WTC11 (cell line): ENCODE measurements around the gene LARGE1. TPM values are rescaled to one million over a fixed set of nuclear protein-coding genes. Genes with fewer than 3 reads are reported as not detected.
"Not testable (repeated sequence)": the region's sequence is repeated elsewhere in the genome, so short reads cannot be mapped to it uniquely, and the experiment has no call there.

Source experiments
- ATAC-seq: fragments of 200-7000 bp; cut with Tn5 transposase; 2 replicates; pipeline ENCODE4 v1.10.0; 2021; ENCODE audit warnings: mild to moderate bottlenecking, moderate library complexity
- CTCF ChIA-PET: fragments of 300-600 bp; sonication (Branson Sonifier 250); formaldehyde crosslinking; loops from one replicate; lab custom pipeline; 2021; ENCODE audit warnings: antibody characterized with exemption; lab: Charles Lee
- POLR2A ChIA-PET: fragments of 350-600 bp; sonication (Branson Sonifier 250); formaldehyde crosslinking; loops from one replicate; lab custom pipeline; 2021; ENCODE audit warnings: antibody characterized with exemption; lab: Charles Lee
- DNase-seq: peaks from one replicate; pipeline ENCODE4 v3.0.0; 2021; ENCODE audit warnings: low spot score
- H3K27ac Mint-ChIP-seq: 2 replicates; pipeline ENCODE4 v1.8.0; 2021; ENCODE audit warnings: mixed read lengths
- H3K27me3 Mint-ChIP-seq: 2 replicates; pipeline ENCODE4 v1.8.0; 2021; ENCODE audit warnings: low read depth, mild to moderate bottlenecking, moderate library complexity, mixed read lengths
- H3K36me3 Mint-ChIP-seq: 2 replicates; pipeline ENCODE4 v1.8.0; 2021; ENCODE audit warnings: mixed read lengths
- H3K4me1 Mint-ChIP-seq: 2 replicates; pipeline ENCODE4 v1.8.0; 2022; ENCODE audit warnings: mixed read lengths
- H3K4me3 Mint-ChIP-seq: 2 replicates; pipeline ENCODE4 v1.8.0; 2021; ENCODE audit warnings: mild to moderate bottlenecking, moderate library complexity, mixed read lengths
- H3K9me3 Mint-ChIP-seq: 2 replicates; pipeline ENCODE4 v1.8.0; 2021; ENCODE audit warnings: mixed read lengths
- E2F5 ChIP-seq: sonication (generic); formaldehyde crosslinking; IDR thresholded peaks from 2 replicates; pipeline ENCODE4 v1.8.1; 2022; ENCODE audit warnings: mild to moderate bottlenecking, moderate library complexity, missing genetic modification reagents
- IRF1 ChIP-seq: sonication (generic); formaldehyde crosslinking; IDR thresholded peaks from 2 replicates; pipeline ENCODE4 v1.8.0; 2023; ENCODE audit warnings: missing genetic modification reagents
- JAZF1 ChIP-seq: fragments of 250-450 bp; sonication (Bioruptor Pico); IDR thresholded peaks from 2 replicates; pipeline ENCODE4 v1.9.0; 2021; ENCODE audit warnings: moderate library complexity, mild to moderate bottlenecking, inconsistent platforms
- MAX ChIP-seq: sonication (generic); formaldehyde crosslinking; IDR thresholded peaks from 2 replicates; pipeline ENCODE4 v1.8.0; 2022; ENCODE audit warnings: mild to moderate bottlenecking, missing genetic modification reagents
- STAT6 ChIP-seq: sonication (generic); formaldehyde crosslinking; conservative IDR thresholded peaks from 2 replicates; pipeline ENCODE4 v1.8.1; 2023; ENCODE audit warnings: mild to moderate bottlenecking, low read depth, missing genetic modification reagents, moderate library complexity
- TEAD4 ChIP-seq: sonication (generic); formaldehyde crosslinking; IDR thresholded peaks from 2 replicates; pipeline ENCODE4 v1.8.0; 2022; ENCODE audit warnings: mild to moderate bottlenecking, missing genetic modification reagents
- total RNA-seq: library from RNA; stranded (reverse); gene quantifications from 3 replicates; pipeline ENCODE4 v1.2.3, GENCODE V29; 2021

LARGE1 gene
- total RNA-seq, 1 experiment from 2014 or later = 72.6 TPM

- TF ChIP-seq STAT6 (no peak), TEAD4 (no peak), E2F5 (CRISPR knock-in tag) (no peak)
- no peaks in the 10 kb centered on the region for H3K27me3 Mint-ChIP-seq
- POLR2A ChIA-PET = no interaction called here
Observed at GRCh38 chr22:33859311-33859710, 61.0 kb downstream of the LARGE1 start.

GRCh38 chr22:33858653-33859052, 61.6 kb downstream of the LARGE1 start:
- CTCF ChIA-PET, ATAC-seq, H3K27me3 Mint-ChIP-seq, H3K4me3 Mint-ChIP-seq, POLR2A ChIA-PET, H3K27ac Mint-ChIP-seq, H3K9me3 Mint-ChIP-seq, DNase-seq, H3K36me3 Mint-ChIP-seq: not testable (repeated sequence)
- H3K4me1 Mint-ChIP-seq = peaks cover 49% of the 10 kb centered on the region

More at GRCh38 chr22:33859311-33859710, 61.0 kb downstream of the LARGE1 start:
- DNase-seq (no peak), ATAC-seq (no peak)
- CTCF ChIA-PET = no interaction called here
- H3K4me1 Mint-ChIP-seq = peaks cover 43% of the 10 kb centered on the region
- H3K27ac Mint-ChIP-seq = peak overlapping the region; percentile 41; the same call in 1 of the 2 replicates
- peaks cover 8% of the 10 kb centered on the region for H3K9me3 Mint-ChIP-seq
- H3K36me3 Mint-ChIP-seq = peaks cover 9% of the 10 kb centered on the region; the same call in 1 of the 2 replicates
- H3K4me3 Mint-ChIP-seq = no peak overlapping the region

- H3K27ac Mint-ChIP-seq, POLR2A ChIA-PET, ATAC-seq, DNase-seq, CTCF ChIA-PET, H3K36me3 Mint-ChIP-seq, H3K27me3 Mint-ChIP-seq, H3K9me3 Mint-ChIP-seq, H3K4me3 Mint-ChIP-seq: not testable (repeated sequence)
- peaks cover 58% of the 10 kb centered on the region for H3K4me1 Mint-ChIP-seq
Observed at GRCh38 chr22:33857767-33858166, 62.5 kb downstream of the LARGE1 start.

GRCh38 chr22:33854724-33855123, 65.6 kb downstream of the LARGE1 start:
- Mint-ChIP-seq H3K4me1 (peaks cover 63% of the 10 kb centered on the region), H3K27me3 (no peaks in the 10 kb centered on the region)
- CTCF ChIA-PET = interaction anchor here (1.0 to 1.1 kb wide), 2 partner anchors 20 to 45 kb away, joined by 3 to 5 read pairs; no protein-coding TSS in a partner anchor
- POLR2A ChIA-PET = no interaction called here
- no peak for ATAC-seq
- no peak for DNase-seq
- TF ChIP-seq MAX = no peak
- TF ChIP-seq, all 79 proteins: peak for 0
- Mint-ChIP-seq H3K4me3 (no peak overlapping the region), H3K27ac (peak overlapping the region; percentile 57; the same call in 1 of the 2 replicates), H3K36me3 (peaks cover 9% of the 10 kb centered on the region; the same call in 1 of the 2 replicates), H3K9me3 (peaks cover 8% of the 10 kb centered on the region)

- ChIA-PET POLR2A (interaction anchor here (0.6 to 1.1 kb wide), 2 partner anchors 68 to 530 kb away, joined by 3 to 5 read pairs; no protein-coding TSS in a partner anchor), CTCF (interaction anchor here (0.6 to 1.3 kb wide), 3 partner anchors 17 to 70 kb away, joined by 3 to 5 read pairs (median 3); no protein-coding TSS in a partner anchor)
- 0 out of 2 replicates have a peak, but pooled peaks cover 3% of the 10 kb centered on the region for H3K9me3 Mint-ChIP-seq
- peak overlapping the region; percentile 93 for H3K27ac Mint-ChIP-seq
- peak; percentile 35 for ATAC-seq
- H3K36me3 Mint-ChIP-seq = peaks cover 4% of the 10 kb centered on the region; the same call in 1 of the 2 replicates
- peak; percentile 30 for DNase-seq
- no peaks in the 10 kb centered on the region for H3K27me3 Mint-ChIP-seq
- peak overlapping the region; percentile 33 for H3K4me3 Mint-ChIP-seq
- TF ChIP-seq IRF1 (CRISPR knock-in tag) = peak; percentile 79; the same call in 1 of the 2 replicates
- TF ChIP-seq JAZF1 (CRISPR knock-in tag) = no peak
- TF ChIP-seq, all 79 proteins: peak for 1
- H3K4me1 Mint-ChIP-seq = peaks cover 73% of the 10 kb centered on the region
Observed at GRCh38 chr22:33853200-33854097, 66.8 kb downstream of the LARGE1 start.
